Measurements from ENCODE around the gene FILIP1L.
A peak's percentile ranks its signal among the peaks of the same experiment; 100 is the strongest.

Gene FILIP1L

GRCh38 chr3:99907959-99908544 is 206.2 kb downstream of the FILIP1L start:
- DNase-seq (ENCODE audit: low spot score) = no peak
- no peak for TF ChIP-seq CTCF (IDR thresholded peaks at IDR 0.05; ENCODE audit: poor library complexity, severe bottlenecking)

GRCh38 chr3:99903869-99904268 is 210.4 kb downstream of the FILIP1L start:
- TF ChIP-seq CTCF (IDR thresholded peaks at IDR 0.05; ENCODE audit: poor library complexity, severe bottlenecking) = no peak
- DNase-seq (ENCODE audit: low spot score) = no peak
- H3K4me1 ChIP-seq (ENCODE audit: insufficient read depth, poor library complexity, severe bottlenecking) = peaks cover 30% of the 10 kb centered on the region
- no peaks in the 10 kb centered on the region for H3K27me3 ChIP-seq (ENCODE audit: insufficient read depth, poor library complexity, severe bottlenecking)
- H3K4me3 ChIP-seq (ENCODE audit: severe bottlenecking) = no peak overlapping the region
- H3K9me3 ChIP-seq (ENCODE audit: severe bottlenecking) = no peaks in the 10 kb centered on the region
- no peak for ATAC-seq (ENCODE audit: low read depth)
- peak overlapping the region; percentile 94 for H3K27ac ChIP-seq (ENCODE audit: poor library complexity, severe bottlenecking)
- H3K36me3 ChIP-seq (ENCODE audit: low read depth) = no peaks in the 10 kb centered on the region

More at GRCh38 chr3:99907959-99908544, 206.2 kb downstream of the FILIP1L start:
- Histone ChIP-seq H3K4me1 (ENCODE audit: insufficient read depth, poor library complexity, severe bottlenecking) (peaks cover 31% of the 10 kb centered on the region), H3K36me3 (ENCODE audit: low read depth) (no peaks in the 10 kb centered on the region), H3K27me3 (ENCODE audit: insufficient read depth, poor library complexity, severe bottlenecking) (no peaks in the 10 kb centered on the region), H3K27ac (ENCODE audit: poor library complexity, severe bottlenecking) (no peak overlapping the region), H3K9me3 (ENCODE audit: severe bottlenecking) (no peaks in the 10 kb centered on the region), H3K4me3 (ENCODE audit: severe bottlenecking) (no peak overlapping the region)
- no peak for ATAC-seq (ENCODE audit: low read depth)

- TF ChIP-seq CTCF (IDR thresholded peaks at IDR 0.05; ENCODE audit: poor library complexity, severe bottlenecking) = no peak
- Histone ChIP-seq H3K27me3 (ENCODE audit: insufficient read depth, poor library complexity, severe bottlenecking) (no peaks in the 10 kb centered on the region), H3K36me3 (ENCODE audit: low read depth) (no peaks in the 10 kb centered on the region), H3K27ac (ENCODE audit: poor library complexity, severe bottlenecking) (peak overlapping the region; percentile 94), H3K4me3 (ENCODE audit: severe bottlenecking) (no peak overlapping the region), H3K4me1 (ENCODE audit: insufficient read depth, poor library complexity, severe bottlenecking) (peaks cover 33% of the 10 kb centered on the region), H3K9me3 (ENCODE audit: severe bottlenecking) (no peaks in the 10 kb centered on the region)
- DNase-seq (ENCODE audit: low spot score) = no peak
- ATAC-seq (ENCODE audit: low read depth) = peak; percentile 24; the same call in 1 of the 3 replicates
Observed at GRCh38 chr3:99902091-99902490, 212.2 kb downstream of the FILIP1L start.

- Histone ChIP-seq H3K27ac (ENCODE audit: poor library complexity, severe bottlenecking) (peak overlapping the region; percentile 94), H3K4me3 (ENCODE audit: severe bottlenecking) (no peak overlapping the region), H3K27me3 (ENCODE audit: insufficient read depth, poor library complexity, severe bottlenecking) (no peaks in the 10 kb centered on the region), H3K9me3 (ENCODE audit: severe bottlenecking) (no peaks in the 10 kb centered on the region), H3K4me1 (ENCODE audit: insufficient read depth, poor library complexity, severe bottlenecking) (peaks cover 38% of the 10 kb centered on the region), H3K36me3 (ENCODE audit: low read depth) (no peaks in the 10 kb centered on the region)
- DNase-seq (ENCODE audit: low spot score) (no peak), ATAC-seq (ENCODE audit: low read depth) (peak; percentile 87)
- TF ChIP-seq CTCF (IDR thresholded peaks at IDR 0.05; ENCODE audit: poor library complexity, severe bottlenecking) = no peak
Observed at GRCh38 chr3:99901200-99901926, 212.9 kb downstream of the FILIP1L start.

GRCh38 chr3:99900248-99900647 is 214.1 kb downstream of the FILIP1L start:
- no peak for ATAC-seq (ENCODE audit: low read depth)
- Histone ChIP-seq H3K36me3 (ENCODE audit: low read depth) (no peaks in the 10 kb centered on the region), H3K27me3 (ENCODE audit: insufficient read depth, poor library complexity, severe bottlenecking) (no peaks in the 10 kb centered on the region), H3K4me1 (ENCODE audit: insufficient read depth, poor library complexity, severe bottlenecking) (peaks cover 49% of the 10 kb centered on the region), H3K27ac (ENCODE audit: poor library complexity, severe bottlenecking) (peak overlapping the region; percentile 94), H3K9me3 (ENCODE audit: severe bottlenecking) (no peaks in the 10 kb centered on the region), H3K4me3 (ENCODE audit: severe bottlenecking) (no peak overlapping the region)
- DNase-seq (ENCODE audit: low spot score) = no peak
- TF ChIP-seq CTCF (IDR thresholded peaks at IDR 0.05; ENCODE audit: poor library complexity, severe bottlenecking) = no peak
